OCI-LY7 (cell line): ENCODE data around the gene PSMD13. TPM values are rescaled to one million over a fixed set of nuclear protein-coding genes. Genes with fewer than 3 reads are reported as not detected.

Source experiments
- BruUV-seq: library from RNA; stranded (reverse); fragments of 400-500 nt; replicated peaks from 2 replicates; lab custom pipeline; 2021; lab: Mats Ljungman, UMichigan
- CTCF ChIA-PET: fragments of 300-600 bp; sonication (Branson Sonifier 250); formaldehyde crosslinking; loops from one replicate; lab custom pipeline; 2022; ENCODE audit warnings: antibody characterized with exemption; ENCODE audit not compliant: unreplicated experiment; lab: Charles Lee
- POLR2A ChIA-PET: fragments of 300-600 bp; sonication (Branson Sonifier 250); formaldehyde crosslinking; loops from one replicate; lab custom pipeline; 2022; ENCODE audit warnings: antibody characterized with exemption; lab: Charles Lee
- DNase-seq: peaks from one replicate; pipeline ENCODE4 v3.0.0-alpha.2; 2015; ENCODE audit warnings: low spot score
- H2AFZ ChIP-seq: fragments of 200-600 bp; sonication (generic), shearing (Covaris generic); 2 replicates; pipeline ENCODE4 v1.6.1; 2014; ENCODE audit warnings: mild to moderate bottlenecking, antibody characterized with exemption, low read length, moderate library complexity
- H3K27ac ChIP-seq: fragments of 200-600 bp; sonication (generic); 2 replicates; pipeline ENCODE4 v1.5.1; 2014; ENCODE audit warnings: mixed run types, low read depth, mild to moderate bottlenecking, moderate library complexity, low read length, inconsistent platforms; ENCODE audit not compliant: poor library complexity, severe bottlenecking
- H3K36me3 ChIP-seq: fragments of 200-600 bp; sonication (generic); 2 replicates; pipeline ENCODE4 v1.6.1; 2014; ENCODE audit warnings: mild to moderate bottlenecking, antibody characterized with exemption, low read length, moderate library complexity, mixed read lengths; ENCODE audit not compliant: insufficient read depth
- H3K4me1 ChIP-seq: fragments of 200-600 bp; sonication (generic); 2 replicates; pipeline ENCODE4 v1.5.1; 2014; ENCODE audit warnings: mild to moderate bottlenecking, low read length; ENCODE audit not compliant: insufficient read depth, poor library complexity, severe bottlenecking
- H3K4me2 ChIP-seq: fragments of 200-600 bp; sonication (generic); 2 replicates; pipeline ENCODE4 v1.6.1; 2014; ENCODE audit warnings: mild to moderate bottlenecking, low read length
- H3K4me3 ChIP-seq: fragments of 200-600 bp; sonication (generic); 2 replicates; pipeline ENCODE4 v1.5.1; 2014; ENCODE audit warnings: mild to moderate bottlenecking, low read depth, low read length; ENCODE audit not compliant: poor library complexity, severe bottlenecking
- H3K79me2 ChIP-seq: fragments of 200-600 bp; sonication (generic); 2 replicates; pipeline ENCODE4 v1.6.1; 2016; ENCODE audit warnings: low read depth, mild to moderate bottlenecking, low read length, moderate library complexity, mixed read lengths; ENCODE audit not compliant: insufficient read depth
- H3K9me2 ChIP-seq: fragments of 200-600 bp; sonication (generic); 2 replicates; pipeline ENCODE4 v1.6.1; 2016; ENCODE audit warnings: mild to moderate bottlenecking, low read length, mixed read lengths; ENCODE audit not compliant: insufficient read depth
- H3K9me3 ChIP-seq: fragments of 200-600 bp; sonication (generic); 2 replicates; pipeline ENCODE4 v1.6.1; 2014; ENCODE audit warnings: mild to moderate bottlenecking, mixed run types, low read length, mixed read lengths
- H4K20me1 ChIP-seq: fragments of 200-600 bp; sonication (generic); 2 replicates; pipeline ENCODE4 v1.6.1; 2014; ENCODE audit warnings: mild to moderate bottlenecking, antibody characterized with exemption, low read length, moderate library complexity, mixed read lengths; ENCODE audit not compliant: insufficient read depth
- EZH2phosphoT487 ChIP-seq: fragments of 200-600 bp; sonication (generic); IDR thresholded peaks from 2 replicates; pipeline ENCODE4 v1.6.1; 2018; ENCODE audit warnings: low read depth, borderline replicate concordance, mild to moderate bottlenecking, mixed run types, antibody characterized with exemption, low read length, moderate library complexity, mixed read lengths
- intact Hi-C: fragments of 100-400 bp; cut with micrococcal nuclease; formaldehyde crosslinking; loops from one replicate; pipeline ENCODE4 v1.10.0; 2022; ENCODE audit not compliant: unreplicated experiment
- total RNA-seq, 2 experiments: library from RNA; depleted of rRNA in 1 of 2; stranded (reverse); fragments of >200 nt in 1 of 2; shearing (Covaris generic) in 1 of 2; gene quantifications; 2 replicates each; pipeline ENCODE4 v1.2.3, GENCODE V29; 2014 to 2022
- TF ChIP-seq, protein P1 (sequence below): fragments of 200-600 bp; sonication (generic); conservative IDR thresholded peaks from 2 replicates; pipeline ENCODE4 v1.5.1; 2014; ENCODE audit warnings: mild to moderate bottlenecking, antibody characterized with exemption, low read length, moderate library complexity, mixed read lengths

PSMD13 gene
- total RNA-seq, 2 experiments from 2014 or later = 146 to 154 TPM

DNA sequence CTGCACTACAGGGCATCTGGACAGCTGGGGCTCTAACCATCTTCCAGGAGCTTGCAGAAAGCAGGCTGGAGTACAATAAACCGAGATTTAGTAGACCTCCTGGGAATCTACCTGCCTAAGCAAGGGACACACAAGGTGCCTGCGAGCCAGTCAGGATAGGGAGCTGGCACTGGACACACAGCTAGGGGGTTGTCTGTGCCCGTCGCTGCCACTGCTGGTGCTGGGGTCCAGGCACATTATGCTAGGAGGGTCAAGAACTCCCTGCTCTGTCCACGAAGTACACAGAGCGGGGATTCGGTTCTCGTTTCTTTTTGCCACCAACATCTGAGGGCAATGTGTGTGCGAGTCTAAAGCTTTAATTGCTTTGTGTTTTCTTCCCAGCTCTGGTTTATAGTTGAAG is 25.0 kb upstream of the PSMD13 start:
- intact Hi-C loops = no loop called here
- H4K20me1 ChIP-seq = no peaks in the 10 kb centered on the region
- H3K36me3 ChIP-seq = peaks cover 71% of the 10 kb centered on the region
- H3K9me3 ChIP-seq = no peaks in the 10 kb centered on the region
- no peak overlapping the region for H3K4me2 ChIP-seq
- H3K4me3 ChIP-seq = no peak overlapping the region
- H2AFZ ChIP-seq = no peak overlapping the region
- CTCF ChIA-PET = no interaction called here
- TF ChIP-seq EZH2phosphoT487 = no peak
- TF ChIP-seq, protein P1, sequence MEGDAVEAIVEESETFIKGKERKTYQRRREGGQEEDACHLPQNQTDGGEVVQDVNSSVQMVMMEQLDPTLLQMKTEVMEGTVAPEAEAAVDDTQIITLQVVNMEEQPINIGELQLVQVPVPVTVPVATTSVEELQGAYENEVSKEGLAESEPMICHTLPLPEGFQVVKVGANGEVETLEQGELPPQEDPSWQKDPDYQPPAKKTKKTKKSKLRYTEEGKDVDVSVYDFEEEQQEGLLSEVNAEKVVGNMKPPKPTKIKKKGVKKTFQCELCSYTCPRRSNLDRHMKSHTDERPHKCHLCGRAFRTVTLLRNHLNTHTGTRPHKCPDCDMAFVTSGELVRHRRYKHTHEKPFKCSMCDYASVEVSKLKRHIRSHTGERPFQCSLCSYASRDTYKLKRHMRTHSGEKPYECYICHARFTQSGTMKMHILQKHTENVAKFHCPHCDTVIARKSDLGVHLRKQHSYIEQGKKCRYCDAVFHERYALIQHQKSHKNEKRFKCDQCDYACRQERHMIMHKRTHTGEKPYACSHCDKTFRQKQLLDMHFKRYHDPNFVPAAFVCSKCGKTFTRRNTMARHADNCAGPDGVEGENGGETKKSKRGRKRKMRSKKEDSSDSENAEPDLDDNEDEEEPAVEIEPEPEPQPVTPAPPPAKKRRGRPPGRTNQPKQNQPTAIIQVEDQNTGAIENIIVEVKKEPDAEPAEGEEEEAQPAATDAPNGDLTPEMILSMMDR = no peak
- POLR2A ChIA-PET = no interaction called here
- no peaks in the 10 kb centered on the region for H3K9me2 ChIP-seq
- no TSS peak for BruUV-seq
- H3K79me2 ChIP-seq = peaks cover 27% of the 10 kb centered on the region
- H3K4me1 ChIP-seq = peaks cover 14% of the 10 kb centered on the region
- no peak overlapping the region for H3K27ac ChIP-seq
- DNase-seq = no peak

DNA sequence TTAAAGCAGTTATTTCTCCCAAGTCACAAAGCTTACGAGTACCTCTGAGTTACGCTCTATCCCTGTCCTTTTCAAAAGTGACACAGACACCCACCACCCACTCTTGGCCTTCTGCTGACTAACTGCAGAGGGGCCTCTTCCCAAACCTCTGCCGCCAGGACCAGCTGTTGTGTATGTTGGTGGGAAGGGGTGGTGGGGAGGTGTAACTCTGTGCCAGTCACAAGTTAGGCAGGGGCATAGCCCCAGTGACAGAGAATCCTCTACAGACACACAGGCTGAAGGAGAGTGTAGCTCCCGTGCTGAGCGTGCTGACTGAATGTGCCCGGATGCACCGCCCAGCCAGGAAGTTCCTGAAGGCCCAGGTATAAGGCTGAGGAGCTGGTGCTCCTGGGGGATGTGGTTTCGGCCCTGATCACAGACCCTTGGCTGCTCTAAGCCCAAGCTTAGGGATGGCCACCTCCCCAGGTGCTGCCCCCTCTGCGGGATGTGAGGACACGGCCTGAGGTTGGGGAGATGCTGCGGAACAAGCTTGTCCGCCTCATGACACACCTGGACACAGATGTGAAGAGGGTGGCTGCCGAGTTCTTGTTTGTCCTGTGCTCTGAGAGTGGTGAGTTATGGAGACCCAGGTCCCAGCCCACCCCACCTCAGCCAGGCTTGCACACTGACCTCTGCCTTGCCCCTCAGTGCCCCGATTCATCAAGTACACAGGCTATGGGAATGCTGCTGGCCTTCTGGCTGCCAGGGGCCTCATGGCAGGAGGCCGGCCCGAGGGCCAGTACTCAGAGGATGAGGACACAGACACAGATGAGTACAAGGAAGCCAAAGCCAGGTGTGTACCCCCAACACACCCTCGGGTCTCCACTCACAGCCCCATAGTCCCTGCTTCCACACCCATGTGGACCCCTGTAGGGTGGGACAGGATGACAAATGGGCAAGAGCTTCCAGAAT is 24.4 kb upstream of the PSMD13 start:
- no peak for DNase-seq
- Histone ChIP-seq H3K4me2 (no peak overlapping the region), H3K9me3 (no peaks in the 10 kb centered on the region), H3K36me3 (peaks cover 72% of the 10 kb centered on the region), H3K79me2 (peaks cover 25% of the 10 kb centered on the region), H3K4me1 (peaks cover 14% of the 10 kb centered on the region), H4K20me1 (no peaks in the 10 kb centered on the region), H3K4me3 (no peak overlapping the region), H2AFZ (no peak overlapping the region), H3K9me2 (no peaks in the 10 kb centered on the region), H3K27ac (no peak overlapping the region)
- intact Hi-C loops = no loop called here
- TF ChIP-seq, protein P1 = no peak
- ChIA-PET CTCF (no interaction called here), POLR2A (no interaction called here)
- no TSS peak for BruUV-seq

DNA sequence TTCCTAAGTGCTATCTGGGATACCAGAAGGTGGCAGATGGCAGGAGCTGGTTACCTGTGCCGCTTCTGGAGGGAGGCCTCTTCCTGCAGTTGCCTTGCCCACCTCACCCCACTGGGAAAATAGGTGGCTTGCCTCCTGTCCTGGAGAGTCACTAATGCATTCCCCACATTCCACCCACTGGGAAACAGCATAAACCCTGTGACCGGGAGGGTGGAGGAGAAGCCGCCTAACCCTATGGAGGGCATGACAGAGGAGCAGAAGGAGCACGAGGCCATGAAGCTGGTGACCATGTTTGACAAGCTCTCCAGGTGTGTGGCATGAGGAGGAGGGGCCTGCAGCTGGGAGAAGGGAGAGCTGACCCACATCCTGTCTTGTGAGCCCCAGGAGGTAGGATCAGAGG is 23.7 kb upstream of the PSMD13 start:
- no peak overlapping the region for H3K4me2 ChIP-seq
- DNase-seq = no peak
- no peaks in the 10 kb centered on the region for H3K9me2 ChIP-seq
- intact Hi-C loops = no loop called here
- peaks cover 23% of the 10 kb centered on the region for H3K79me2 ChIP-seq
- no peak overlapping the region for H3K27ac ChIP-seq
- TF ChIP-seq EZH2phosphoT487 = no peak
- TF ChIP-seq, protein P1 = no peak
- no peaks in the 10 kb centered on the region for H4K20me1 ChIP-seq
- peaks cover 14% of the 10 kb centered on the region for H3K4me1 ChIP-seq
- POLR2A ChIA-PET = no interaction called here
- H2AFZ ChIP-seq = no peak overlapping the region
- CTCF ChIA-PET = no interaction called here
- H3K9me3 ChIP-seq = no peaks in the 10 kb centered on the region
- peaks cover 72% of the 10 kb centered on the region for H3K36me3 ChIP-seq
- no TSS peak for BruUV-seq
- no peak overlapping the region for H3K4me3 ChIP-seq
